ENCODE measurements around the gene ISCA2.
"Not testable (repeated sequence)": the region's sequence is repeated elsewhere in the genome, so short reads cannot be mapped to it uniquely, and the experiment has no call there.

Gene ISCA2, protein sequence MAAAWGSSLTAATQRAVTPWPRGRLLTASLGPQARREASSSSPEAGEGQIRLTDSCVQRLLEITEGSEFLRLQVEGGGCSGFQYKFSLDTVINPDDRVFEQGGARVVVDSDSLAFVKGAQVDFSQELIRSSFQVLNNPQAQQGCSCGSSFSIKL

DNA sequence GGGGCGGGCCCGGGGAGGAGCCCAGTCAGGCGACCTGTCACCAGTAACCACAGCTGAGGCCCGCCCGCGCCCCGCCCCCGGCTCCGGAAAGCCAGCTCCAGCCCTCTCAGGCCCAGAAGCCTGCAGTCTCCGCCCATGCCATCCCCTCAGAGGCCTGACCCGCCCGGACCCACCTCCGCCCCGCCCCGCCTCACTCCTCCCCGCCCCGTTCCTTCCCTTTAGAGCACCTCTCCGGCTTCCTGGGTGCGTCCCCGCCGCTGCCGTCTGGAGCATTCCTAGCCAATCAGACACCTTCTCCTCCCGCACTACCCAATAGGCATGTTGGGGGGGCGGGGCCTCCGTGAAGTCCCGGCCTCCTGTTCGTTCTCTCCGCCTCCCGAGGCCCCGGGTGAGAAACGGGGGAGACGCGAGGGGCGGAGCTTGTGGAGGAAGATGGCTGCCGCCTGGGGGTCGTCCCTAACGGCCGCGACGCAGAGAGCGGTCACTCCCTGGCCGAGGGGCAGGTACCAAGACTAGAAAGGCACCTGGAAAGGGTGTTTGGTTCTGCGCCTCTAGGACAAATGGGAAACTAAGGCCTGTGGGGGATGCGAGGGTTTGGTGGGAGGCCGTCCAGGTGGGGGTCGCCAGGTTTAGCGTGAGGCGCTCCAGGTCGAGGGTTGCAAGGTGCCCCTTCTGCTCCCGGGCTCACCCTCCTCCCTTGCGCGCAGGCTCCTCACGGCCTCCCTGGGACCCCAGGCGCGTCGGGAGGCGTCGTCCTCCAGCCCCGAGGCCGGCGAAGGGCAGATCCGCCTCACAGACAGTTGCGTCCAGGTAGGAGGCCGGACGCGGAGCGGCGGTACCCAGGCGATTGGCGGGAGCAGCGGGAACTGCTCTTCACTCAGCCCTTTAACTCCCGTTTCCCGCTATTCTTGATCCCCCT, at the start of gene ISCA2:
ISCA2 (plus strand) TSS at position 423 of the 919 bp plus-strand sequence; CDS start at position 433, 10 bp downstream.
- peak; percentile 99 for DNase-seq (ENCODE audit: low read depth)

DNA sequence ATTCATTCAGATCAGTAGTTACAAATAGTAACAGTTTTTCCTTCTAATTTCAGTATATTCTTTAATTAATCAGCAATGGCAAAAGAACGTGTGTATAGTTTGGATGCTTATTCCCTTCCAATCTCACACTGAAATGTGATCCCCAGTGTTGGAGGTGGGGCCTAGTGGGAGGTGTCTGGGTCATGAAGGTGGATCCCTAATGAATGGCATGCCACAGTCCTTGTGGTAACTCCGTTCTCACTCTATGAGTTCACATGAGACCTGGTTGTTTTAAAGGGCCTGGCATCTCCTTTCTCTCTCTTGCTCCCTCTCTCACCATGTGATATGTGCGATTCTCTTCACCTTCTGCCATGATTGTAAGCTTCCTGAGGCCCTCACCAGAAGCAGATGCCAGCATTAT, 48.7 kb upstream of the ISCA2 start:
- no peak for DNase-seq (ENCODE audit: low read depth)

DNA sequence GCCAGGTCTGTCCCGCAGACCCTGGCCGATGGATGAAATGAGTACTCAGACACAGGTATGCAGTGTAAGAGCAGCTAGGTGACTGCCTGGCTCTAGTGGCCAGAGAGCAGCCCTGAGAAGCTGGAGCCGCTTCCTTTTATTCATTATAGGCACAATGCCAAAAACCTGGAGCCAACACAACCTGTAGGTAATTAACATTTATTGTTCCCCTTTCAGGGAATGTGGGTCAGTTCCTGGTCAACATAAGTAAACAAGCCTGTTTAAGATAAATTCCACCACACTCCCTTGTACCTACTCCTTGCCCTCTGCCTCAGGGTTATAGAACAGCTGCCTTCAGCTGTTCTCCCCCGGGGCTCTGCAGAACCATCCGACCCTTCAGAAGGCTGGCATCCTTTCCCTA, 39.2 kb upstream of the ISCA2 start:
- not testable (repeated sequence) for DNase-seq (ENCODE audit: low read depth)

DNA sequence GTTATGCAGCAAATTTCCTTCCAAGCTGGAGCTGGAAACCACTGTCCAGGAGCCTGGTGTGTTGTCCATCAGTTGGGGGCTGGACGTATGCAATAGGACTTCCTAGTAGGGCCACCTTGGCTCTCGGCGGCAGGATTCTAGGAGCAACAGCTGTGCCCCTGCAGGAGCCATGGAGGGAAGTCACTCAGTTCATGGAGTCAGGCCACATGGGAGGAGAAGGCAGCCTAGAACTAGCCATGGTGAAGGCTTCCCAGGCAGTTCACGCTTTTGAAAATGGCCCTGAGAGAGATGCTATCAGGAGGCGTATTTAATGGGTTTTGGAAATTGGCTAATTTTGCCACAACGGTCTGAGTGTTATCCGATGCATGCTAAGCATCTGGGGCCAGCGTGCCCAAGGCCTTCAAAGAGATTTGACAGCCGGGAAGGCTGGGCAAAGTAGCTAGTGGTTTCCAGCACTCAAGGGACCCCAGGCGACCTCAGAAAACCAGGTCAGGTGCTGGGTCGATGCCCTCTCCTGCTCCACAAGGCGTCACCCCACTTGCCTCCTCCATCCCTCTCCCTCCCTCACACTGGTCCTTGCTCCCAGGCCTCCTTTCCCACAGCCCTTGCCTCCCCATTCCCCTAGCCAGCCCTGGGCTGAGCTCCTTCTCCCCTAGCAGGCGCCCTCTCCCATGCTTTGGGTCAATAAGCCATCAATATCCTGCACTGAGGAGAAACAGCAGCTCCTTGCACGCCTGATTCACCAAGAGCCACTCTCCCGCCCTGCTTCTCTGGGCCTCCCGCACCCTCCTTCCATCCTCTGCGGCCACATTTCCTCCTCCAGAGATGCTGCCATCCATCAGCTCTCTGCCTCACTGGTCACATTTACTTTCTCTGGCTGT, 36.6 kb upstream of the ISCA2 start:
- no peak for DNase-seq (ENCODE audit: low read depth)

DNA sequence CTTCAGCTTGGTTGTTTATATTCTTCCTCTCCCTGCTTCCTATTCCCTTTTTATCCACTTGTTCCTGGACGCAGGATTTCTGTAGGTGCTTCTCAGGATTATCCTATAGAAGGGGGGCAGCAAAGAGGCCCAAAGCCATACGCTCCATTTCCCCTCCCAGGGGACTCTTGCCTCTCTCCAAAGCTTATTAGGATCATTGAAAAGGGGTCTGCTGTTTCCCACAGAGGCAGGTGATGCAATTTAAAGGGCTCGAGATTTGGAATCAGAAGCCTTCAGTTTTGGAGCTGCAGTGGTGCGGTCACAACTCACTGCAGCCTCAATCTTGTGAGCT, 36.0 kb upstream of the ISCA2 start:
- no peak for DNase-seq (ENCODE audit: low read depth)

DNA sequence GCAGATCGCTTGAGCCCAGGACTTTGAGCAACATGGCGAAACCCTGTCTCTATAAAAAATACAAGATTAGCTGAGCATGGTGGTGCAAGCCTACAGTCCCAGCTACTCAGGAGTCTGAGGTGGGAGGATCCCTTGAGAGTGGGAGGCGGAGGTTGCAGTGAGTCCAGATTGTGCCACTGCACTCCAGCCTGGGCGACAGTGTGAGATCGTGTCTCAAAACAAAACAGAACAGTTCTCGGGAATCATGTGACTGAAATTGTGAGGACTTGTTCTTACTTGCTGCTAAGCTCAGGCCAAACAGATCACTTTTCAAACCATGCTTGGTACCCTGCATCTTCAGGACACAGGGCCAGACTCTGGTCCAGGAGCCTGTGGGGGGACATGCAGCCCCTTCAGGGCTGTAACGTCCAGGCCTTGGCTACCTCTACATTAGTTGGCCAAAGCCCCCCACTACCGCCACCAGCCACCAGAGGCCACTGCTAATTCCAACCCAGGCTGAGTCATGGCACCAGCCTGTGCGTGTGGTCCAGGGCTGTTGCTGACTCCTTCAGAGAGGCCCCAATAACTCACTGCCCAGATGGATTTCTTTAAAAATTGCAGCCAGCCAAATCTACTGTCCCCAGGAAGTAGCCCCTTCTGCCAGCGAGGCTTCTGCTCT, 34.1 kb upstream of the ISCA2 start:
- DNase-seq (ENCODE audit: low read depth), result peak; percentile 2

DNA sequence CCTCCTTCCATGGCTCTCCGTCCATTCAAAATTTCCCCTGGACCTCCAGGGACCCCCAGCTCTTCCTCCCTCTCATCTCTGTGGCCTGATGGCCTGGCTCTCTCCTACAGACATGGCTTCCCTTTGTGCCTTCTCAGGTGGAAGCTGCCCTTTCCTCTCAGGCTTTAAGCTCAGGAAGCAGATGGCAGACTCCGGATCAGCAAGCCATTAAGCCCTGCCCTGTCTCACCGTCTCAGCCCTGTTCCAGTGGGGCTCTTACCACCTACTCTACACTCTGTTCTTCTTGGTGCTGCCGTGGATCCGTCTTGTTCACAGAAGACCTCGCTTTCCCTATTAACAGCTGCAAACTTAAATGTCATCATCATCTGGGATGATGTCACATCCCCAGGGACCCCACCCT, 33.6 kb upstream of the ISCA2 start:
- no peak for DNase-seq (ENCODE audit: low read depth)

DNA sequence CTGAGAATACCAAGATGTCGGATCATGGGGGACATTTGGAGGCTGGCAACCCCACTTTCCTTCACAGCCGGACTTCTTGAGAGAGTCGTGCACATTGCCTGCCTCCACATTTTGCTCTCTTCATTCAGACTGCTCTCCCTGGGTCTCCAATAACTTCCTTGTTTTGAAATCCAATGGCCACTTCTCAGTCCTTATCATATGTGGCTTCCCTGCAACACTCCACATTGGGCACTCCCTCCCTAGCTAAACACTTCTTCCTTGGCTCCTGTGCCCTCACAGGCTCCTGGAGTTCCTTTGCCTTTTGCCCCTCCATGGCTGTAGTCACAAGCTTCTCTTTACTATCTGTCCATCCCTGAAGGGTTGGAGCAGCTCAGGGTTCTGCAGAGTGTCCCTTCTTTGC, 30.6 kb upstream of the ISCA2 start:
- no peak for DNase-seq (ENCODE audit: low read depth)

DNA sequence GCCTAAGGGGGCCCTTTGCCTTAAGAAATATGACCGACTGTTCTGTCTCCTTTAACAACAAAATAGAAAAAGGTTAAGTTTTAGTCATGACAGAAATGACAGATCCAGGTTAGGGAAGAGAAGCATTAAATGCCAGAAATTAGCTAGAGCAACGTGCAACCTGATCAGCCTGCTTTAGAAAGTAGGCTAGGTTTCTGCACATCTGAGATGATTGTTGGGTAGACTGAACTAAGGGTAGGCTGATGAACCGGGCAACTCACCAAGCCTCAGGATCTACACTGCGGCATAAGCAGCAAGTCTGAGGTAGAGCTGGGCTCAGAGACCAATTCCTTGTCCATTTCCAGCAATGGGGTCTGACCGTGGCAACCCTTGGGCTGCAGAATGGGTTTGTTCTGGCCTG, 29.9 kb upstream of the ISCA2 start:
- no peak for DNase-seq (ENCODE audit: low read depth)

DNA sequence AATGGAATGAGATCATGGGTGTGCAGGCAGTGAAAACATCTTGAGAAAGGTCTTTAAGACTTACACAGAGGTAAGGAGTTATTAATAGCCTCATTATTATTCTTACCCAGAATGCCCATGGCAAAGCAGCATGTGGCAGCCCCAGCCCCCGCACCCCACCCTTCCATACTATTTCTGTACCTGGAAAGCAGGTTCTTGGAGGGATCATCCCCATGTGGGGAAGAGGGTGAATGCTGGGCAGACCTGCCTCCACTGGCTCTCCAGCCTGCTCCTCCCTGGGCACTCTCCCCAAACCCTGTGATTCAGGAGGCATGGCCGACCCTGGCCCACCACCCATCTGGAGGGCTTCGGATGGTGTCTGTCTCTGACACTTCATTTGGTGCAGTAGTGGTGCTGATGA, 28.8 kb upstream of the ISCA2 start:
- no peak for DNase-seq (ENCODE audit: low read depth)

DNA sequence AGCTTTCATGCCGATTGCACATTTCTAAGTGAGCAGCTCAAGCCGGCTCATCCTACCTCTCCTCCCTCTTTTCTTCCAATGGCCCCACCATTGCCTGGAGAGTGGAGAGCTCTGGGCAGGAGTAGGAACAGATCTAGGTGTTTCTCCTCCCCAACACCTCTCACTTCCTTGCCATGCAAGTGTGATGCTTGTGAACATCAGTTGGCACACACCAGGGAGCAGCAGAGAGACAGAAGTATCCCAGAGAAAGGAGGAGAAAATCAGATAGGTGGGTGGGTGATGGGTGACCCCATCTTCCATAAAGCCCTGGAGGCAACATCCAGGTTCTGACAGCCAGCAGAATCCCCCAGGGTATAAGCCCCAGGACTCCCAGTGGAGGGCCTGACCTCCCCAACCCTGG, 28.2 kb upstream of the ISCA2 start:
- DNase-seq (ENCODE audit: low read depth), result no peak

DNA sequence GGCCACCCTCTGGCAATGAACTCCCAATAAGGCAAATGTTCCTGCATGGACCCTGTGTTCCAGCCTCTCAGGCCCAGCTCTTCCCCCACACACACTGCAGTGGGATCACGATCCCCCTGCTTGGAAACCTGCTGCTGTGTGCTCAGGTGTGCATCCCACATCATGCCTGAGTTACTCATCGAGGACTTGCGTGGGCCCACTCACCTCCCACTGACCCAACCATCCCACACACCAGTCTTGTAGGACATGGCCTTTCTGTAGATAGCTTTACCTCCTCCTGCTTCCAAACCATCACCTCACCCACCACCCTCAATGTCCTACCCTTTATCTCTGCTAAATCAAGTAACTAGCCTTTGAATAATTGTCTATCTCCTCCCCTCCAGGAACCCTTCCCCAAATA, 25.1 kb upstream of the ISCA2 start:
- DNase-seq (ENCODE audit: low read depth), result no peak

DNA sequence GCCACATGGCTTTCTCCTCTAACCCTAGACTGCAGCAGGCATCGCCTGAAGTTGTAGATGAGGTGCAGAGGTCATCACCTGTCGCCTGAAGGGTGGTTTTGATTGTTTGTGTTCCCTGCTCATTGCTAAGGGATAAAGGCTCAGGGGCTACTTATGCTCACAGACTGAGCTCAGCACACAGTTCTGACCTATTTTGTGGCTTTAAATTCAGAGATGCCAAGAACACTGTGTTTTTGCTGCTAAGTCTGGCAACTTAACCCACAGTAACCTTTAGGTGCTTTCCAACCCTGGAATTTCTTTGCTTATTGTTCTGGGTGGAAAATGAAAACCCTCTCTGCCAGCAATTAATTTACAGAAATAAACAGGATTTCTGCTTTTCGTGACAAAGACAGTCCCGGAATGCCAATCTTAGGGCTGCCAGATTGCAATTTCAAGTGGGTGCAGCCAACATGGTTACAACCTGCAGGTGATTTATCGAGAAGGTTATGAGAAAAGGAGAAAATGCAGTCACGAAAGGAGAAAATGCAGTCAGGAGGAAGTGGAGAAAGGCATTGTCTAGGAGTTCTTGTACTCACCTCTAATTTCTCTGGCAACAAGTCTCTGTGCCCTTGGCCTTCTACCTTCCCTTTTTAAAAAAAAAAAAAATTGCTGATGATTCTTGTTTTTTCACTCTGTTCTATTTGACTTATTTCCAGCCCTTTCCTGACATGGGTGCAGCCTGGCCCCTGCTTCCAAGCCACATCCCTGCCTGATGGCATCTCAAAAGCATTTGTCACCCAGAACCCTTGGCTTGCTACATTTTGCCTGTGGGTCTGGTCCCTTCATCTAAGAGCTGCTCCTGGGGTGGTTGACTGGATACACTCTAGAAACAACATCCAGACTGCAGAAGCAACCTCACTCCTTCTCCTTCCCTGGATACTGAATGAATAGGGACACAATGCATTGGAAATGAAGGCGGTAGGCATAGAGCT, 23.7 kb upstream of the ISCA2 start:
- no peak for DNase-seq (ENCODE audit: low read depth)

DNA sequence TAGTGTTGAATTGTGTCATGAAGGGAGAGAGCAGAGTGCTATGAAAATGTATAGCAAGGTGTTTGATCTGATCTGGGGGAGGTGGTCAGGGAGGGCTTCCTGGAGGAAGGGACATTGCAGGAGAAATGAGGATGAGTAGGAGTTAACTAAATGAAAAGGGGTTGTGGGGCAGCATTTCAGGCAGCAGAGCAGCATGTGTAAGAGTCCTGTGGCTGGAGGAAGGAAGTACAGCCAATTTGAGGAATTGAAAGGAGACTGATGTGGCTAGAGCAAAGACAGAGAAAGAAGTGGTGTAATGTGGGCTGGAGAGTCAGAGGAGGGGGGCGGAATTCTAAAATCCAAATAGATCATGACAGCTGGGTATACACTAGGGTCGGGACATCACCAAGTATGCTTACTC, 21.0 kb upstream of the ISCA2 start:
- DNase-seq (ENCODE audit: low read depth), result no peak

DNA sequence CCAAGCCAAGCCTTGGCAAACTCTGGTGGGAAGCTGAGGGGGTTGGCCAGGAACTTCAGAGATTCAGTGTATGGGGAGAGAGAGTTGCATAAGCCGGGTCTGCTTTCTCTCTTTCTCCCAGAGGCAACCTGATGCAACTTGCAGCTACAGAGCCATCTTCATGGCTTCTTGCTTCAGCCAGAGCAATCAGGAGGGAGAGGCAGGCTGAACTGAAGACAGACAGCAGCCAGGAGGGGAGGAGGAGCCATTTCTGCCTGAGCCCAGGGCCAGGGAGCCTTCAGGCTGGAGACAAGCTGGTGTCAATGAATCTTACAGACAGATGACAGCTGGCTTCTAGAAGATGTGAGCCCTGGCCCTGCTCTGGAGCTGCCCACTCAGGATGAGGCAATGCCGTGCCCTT, 19.2 kb upstream of the ISCA2 start:
- no peak for DNase-seq (ENCODE audit: low read depth)

DNA sequence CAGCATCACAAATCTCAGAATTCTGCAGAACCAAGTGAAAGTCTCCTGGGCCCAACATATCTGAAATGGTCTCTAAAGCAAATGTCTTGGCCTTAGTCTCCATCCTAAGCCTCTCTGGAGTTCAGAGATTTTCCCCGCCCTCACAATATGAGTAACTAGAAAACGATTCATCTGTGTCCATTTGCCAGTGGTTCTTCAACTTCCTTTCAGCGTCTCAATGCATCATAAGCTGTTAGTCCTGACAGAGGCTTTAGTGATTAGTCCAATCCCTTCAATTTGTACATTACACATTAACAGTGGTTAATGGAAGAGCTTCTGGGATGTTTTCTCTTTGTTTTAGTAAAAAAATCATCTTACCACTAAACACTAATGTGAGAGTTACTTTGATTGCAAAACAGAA, 17.9 kb upstream of the ISCA2 start:
- DNase-seq (ENCODE audit: low read depth), result no peak

DNA sequence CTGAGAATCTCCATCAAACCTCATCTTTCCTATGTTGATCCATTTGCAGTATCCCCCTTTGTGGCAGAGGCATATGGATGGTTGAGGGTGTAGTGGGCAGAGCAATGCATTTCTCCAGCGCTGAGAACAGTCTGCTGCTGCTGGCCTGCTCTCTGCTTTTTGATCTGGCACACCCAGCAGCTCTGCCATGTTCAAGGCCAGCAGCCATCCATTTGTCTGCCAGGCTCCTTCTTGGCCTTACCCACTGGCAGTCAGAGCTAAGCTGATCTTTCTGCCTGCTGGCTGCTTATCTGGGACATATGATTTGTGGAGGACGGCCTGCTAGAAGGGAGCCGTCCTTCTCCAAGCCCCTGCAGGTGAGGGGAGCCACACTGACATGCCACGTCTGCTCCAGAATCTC, 17.5 kb upstream of the ISCA2 start:
- DNase-seq (ENCODE audit: low read depth), result no peak

DNA sequence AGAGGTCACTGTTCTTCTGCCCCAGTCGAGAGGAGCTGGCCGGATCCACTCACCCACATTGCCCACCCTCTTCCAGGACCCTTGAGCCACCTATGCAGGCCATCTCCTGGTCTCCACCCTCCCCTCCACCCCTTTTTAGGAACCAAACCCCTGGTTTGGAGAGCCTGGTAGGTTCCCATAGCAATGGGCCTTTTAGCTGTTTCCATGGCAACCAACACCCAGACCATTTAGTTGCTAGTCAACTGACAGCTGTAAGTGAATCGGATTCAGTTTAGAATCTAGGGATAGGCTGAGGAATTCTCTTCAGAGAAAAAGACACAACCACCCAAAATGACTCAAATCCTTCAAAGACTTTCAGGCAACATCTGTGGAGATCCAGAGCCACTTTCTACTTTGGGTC, 17.0 kb upstream of the ISCA2 start:
- DNase-seq (ENCODE audit: low read depth), result no peak

DNA sequence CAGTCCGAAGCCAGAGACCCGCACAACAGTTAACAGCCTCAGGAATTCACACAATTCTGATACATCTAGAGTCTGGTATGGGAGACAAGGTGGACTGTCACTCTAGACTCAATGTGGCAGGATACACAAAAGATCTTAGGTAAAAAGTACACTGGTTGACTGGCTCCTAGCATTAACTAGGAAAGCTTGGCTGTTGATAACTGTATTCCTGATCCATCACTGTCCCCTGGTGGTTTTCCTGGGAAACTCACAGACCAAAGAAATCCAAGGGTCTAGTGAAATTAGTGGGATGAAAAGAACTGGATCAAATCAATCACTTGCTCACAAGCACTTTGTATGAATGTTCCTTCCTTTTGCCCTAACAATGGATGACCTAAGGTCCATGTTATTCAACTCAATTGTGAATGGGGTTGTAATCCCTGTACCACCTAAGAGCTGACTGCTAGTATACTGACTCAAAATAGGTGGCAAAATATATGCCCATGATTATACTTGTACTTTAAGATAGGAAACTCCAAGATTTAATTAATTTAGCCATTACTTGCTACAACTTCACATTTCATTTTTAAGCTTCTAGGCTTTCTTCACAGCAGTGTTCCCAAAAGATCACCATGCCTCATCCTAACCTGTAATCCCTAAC, 14.4 kb upstream of the ISCA2 start:
- no peak for DNase-seq (ENCODE audit: low read depth)

DNA sequence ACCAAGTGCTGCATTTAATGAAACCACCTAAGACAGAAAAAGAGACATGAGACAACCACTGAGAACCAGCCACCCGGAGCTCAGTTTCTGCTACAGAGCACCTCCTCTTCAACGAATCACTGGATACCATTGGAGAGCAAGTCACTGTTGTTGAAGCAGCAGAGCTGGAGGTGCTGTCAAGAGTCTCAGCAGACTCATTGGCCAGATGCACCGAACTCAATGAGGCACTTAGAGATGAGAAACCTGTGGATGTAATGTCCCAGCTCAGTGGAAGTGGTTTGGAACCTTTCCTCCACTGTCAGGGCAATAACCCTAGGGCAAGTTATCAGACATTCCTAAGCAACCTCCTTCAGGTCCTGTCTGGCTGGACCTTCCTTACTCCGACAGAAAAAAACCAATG, 13.5 kb upstream of the ISCA2 start:
- no peak for DNase-seq (ENCODE audit: low read depth)

DNA sequence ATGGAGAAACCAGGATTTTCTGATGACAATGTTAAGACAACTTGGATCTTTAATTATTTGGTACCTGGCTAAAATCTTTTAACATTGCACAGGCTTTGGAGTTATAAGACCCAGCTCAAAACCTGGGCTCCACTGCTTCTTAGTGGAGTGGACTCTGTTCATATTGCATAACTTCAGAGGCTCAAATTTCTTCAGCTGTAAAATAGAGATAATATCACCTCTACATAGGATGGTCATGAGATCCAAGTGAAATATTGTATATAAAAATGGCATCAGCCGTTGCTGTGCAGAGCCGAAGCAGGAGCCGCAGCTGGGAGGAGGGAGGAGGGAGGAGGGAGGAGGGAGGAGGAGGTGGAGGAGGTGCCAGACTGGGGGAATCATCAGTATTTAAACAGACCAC, 11.0 kb upstream of the ISCA2 start:
- DNase-seq (ENCODE audit: low read depth), result no peak
